Osteoblast (primary cell): Measurements from ENCODE around the gene CRYBG2. TPM values are rescaled to one million over a fixed set of nuclear protein-coding genes. Genes with fewer than 3 reads are reported as not detected.
"Not testable (repeated sequence)": the region's sequence is repeated elsewhere in the genome, so short reads cannot be mapped to it uniquely, and the experiment has no call there.

ENCODE experiments used
- DNase-seq: peaks from one replicate; pipeline ENCODE4 v3.0.0; 2011; ENCODE audit warnings: low spot score, mixed read lengths; ENCODE audit not compliant: insufficient read length; ENCODE audit errors: missing footprints
- H2AFZ ChIP-seq: 2 replicates; pipeline ENCODE4 v1.6.0; 2011; ENCODE audit warnings: mild to moderate bottlenecking, low read length
- H3K27ac ChIP-seq: 2 replicates; pipeline ENCODE4 v1.5.1; 2011; ENCODE audit warnings: mild to moderate bottlenecking, low read depth, low read length, moderate library complexity
- H3K27me3 ChIP-seq: 2 replicates; pipeline ENCODE4 v1.6.0; 2012; ENCODE audit warnings: mild to moderate bottlenecking, control low read depth, inconsistent platforms, low read length, moderate library complexity; ENCODE audit not compliant: insufficient read depth
- H3K36me3 ChIP-seq: 2 replicates; pipeline ENCODE4 v1.5.1; 2011; ENCODE audit warnings: mild to moderate bottlenecking, low read length, control low read depth, moderate library complexity; ENCODE audit not compliant: insufficient read depth
- H3K4me1 ChIP-seq: 2 replicates; pipeline ENCODE4 v1.5.1; 2011; ENCODE audit warnings: mild to moderate bottlenecking, low read length, control low read depth, moderate library complexity; ENCODE audit not compliant: insufficient read depth
- H3K4me2 ChIP-seq: 2 replicates; pipeline ENCODE4 v1.6.0; 2011; ENCODE audit warnings: mild to moderate bottlenecking, low read length; ENCODE audit not compliant: insufficient read depth
- H3K4me3 ChIP-seq: fragments of 200-600 bp; sonication (generic); 3 replicates; pipeline ENCODE4 v1.5.1; 2012; ENCODE audit warnings: mild to moderate bottlenecking, low read length, inconsistent platforms; ENCODE audit not compliant: insufficient read depth
- H3K79me2 ChIP-seq: 2 replicates; pipeline ENCODE4 v1.6.0; 2012; ENCODE audit warnings: mild to moderate bottlenecking, low read length, control low read depth, inconsistent platforms; ENCODE audit not compliant: insufficient read depth
- H3K9me3 ChIP-seq: 2 replicates; pipeline ENCODE4 v1.5.1; 2011; ENCODE audit warnings: low read depth, low read length, control low read depth
- H4K20me1 ChIP-seq: 2 replicates; pipeline ENCODE4 v1.6.0; 2012; ENCODE audit warnings: mild to moderate bottlenecking, low read length, control low read depth; ENCODE audit not compliant: insufficient read depth
- total RNA-seq: library from RNA; depleted of rRNA; stranded (reverse); fragments of >200 nt; gene quantifications from 2 replicates; pipeline ENCODE4 v1.2.3, GENCODE V29; 2012
- TF ChIP-seq, protein P1 (sequence below): IDR thresholded peaks from 2 replicates; pipeline ENCODE4 v1.5.1; 2011; ENCODE audit warnings: mild to moderate bottlenecking, low read depth, low read length, moderate library complexity; ENCODE audit errors: extremely low read depth

Gene CRYBG2
- total RNA-seq, 1 donor, result not detected

DNA sequence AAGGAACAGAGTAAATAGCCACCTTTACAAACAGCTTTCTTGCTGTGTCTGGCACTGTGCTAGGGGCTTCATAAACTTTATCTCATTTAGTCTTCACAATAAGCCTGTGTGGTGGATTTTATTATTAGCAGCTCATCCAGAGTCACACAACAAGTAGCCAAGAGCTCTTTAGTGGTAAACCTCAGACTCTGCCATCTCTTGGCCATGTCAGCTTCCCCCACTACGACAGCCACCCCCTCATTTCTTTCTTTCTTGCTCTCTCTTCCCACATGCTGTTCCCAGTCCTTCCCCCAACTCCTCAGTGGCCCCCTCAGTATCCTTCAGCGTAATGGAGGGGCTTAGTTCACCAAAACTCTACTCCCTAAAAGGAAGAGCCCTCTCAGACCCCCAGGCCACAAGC is 19.9 kb upstream of the CRYBG2 start:
- no peak overlapping the region for H3K4me3 ChIP-seq
- H3K4me2 ChIP-seq, result no peak overlapping the region
- TF ChIP-seq, protein P1, sequence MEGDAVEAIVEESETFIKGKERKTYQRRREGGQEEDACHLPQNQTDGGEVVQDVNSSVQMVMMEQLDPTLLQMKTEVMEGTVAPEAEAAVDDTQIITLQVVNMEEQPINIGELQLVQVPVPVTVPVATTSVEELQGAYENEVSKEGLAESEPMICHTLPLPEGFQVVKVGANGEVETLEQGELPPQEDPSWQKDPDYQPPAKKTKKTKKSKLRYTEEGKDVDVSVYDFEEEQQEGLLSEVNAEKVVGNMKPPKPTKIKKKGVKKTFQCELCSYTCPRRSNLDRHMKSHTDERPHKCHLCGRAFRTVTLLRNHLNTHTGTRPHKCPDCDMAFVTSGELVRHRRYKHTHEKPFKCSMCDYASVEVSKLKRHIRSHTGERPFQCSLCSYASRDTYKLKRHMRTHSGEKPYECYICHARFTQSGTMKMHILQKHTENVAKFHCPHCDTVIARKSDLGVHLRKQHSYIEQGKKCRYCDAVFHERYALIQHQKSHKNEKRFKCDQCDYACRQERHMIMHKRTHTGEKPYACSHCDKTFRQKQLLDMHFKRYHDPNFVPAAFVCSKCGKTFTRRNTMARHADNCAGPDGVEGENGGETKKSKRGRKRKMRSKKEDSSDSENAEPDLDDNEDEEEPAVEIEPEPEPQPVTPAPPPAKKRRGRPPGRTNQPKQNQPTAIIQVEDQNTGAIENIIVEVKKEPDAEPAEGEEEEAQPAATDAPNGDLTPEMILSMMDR, result no peak
- no peak overlapping the region for H2AFZ ChIP-seq
- H3K9me3 ChIP-seq, result no peaks in the 10 kb centered on the region
- no peaks in the 10 kb centered on the region for H3K79me2 ChIP-seq
- no peaks in the 10 kb centered on the region for H3K36me3 ChIP-seq
- no peak overlapping the region for H3K27ac ChIP-seq
- H3K4me1 ChIP-seq, result peaks cover 20% of the 10 kb centered on the region
- no peaks in the 10 kb centered on the region for H3K27me3 ChIP-seq
- no peaks in the 10 kb centered on the region for H4K20me1 ChIP-seq
- no peak for DNase-seq

DNA sequence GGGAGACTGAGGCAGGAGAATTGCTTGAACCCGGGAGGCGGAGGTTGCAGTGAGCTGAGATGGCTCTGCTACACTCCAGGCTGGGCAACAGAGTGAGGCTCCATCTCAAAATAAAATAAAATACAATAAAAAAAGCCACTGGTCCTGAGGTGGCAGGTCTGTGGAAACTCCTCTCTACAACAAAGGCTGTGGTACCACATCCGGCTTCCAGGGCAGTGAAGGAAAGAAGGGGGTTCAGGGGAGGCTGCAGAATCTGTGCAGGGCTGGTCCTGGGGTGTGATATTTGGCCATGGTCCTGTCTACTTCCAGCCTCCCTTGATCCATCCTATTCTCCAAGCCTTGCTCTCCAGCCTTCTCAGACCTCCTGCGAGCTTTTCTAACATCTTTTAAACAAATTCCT is 19.4 kb upstream of the CRYBG2 start:
- Histone ChIP-seq H3K27ac (no peak overlapping the region), H3K79me2 (no peaks in the 10 kb centered on the region), H3K36me3 (no peaks in the 10 kb centered on the region), H3K9me3 (no peaks in the 10 kb centered on the region), H3K4me3 (no peak overlapping the region), H2AFZ (no peak overlapping the region), H4K20me1 (no peaks in the 10 kb centered on the region), H3K4me2 (no peak overlapping the region), H3K27me3 (no peaks in the 10 kb centered on the region), H3K4me1 (peaks cover 16% of the 10 kb centered on the region)
- DNase-seq, result no peak
- TF ChIP-seq, protein P1, result no peak

DNA sequence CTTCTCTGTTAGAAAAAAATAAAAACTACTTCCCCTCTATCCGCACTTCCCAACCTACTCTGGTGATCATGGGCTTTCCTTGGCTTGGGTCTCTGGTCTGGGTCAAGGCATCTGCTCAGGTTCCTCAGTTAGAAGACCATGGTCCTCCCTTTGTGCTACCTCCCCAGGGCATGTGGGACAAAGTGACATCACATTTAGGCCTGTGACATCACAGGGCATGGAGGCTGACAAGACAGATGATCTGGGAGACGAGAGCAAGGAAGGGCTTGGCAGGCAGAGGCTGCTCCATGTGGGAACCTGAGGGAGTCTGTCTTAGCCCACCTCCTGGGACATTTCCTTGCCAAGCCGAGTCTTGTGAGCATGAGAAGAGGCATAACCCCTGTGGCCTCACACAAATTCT is 18.7 kb upstream of the CRYBG2 start, which contains the start of gene ZNF683:
TSS of gene ZNF683 (minus strand) at position 140 of the 400 bp plus-strand sequence. CDS start 4,179 bp downstream, outside the sequence.
- not testable (repeated sequence) for H4K20me1 ChIP-seq, DNase-seq, H3K27ac ChIP-seq, H3K79me2 ChIP-seq, H3K27me3 ChIP-seq, H3K4me2 ChIP-seq, H2AFZ ChIP-seq, H3K4me3 ChIP-seq, H3K9me3 ChIP-seq, H3K36me3 ChIP-seq
- H3K4me1 ChIP-seq, result peaks cover 10% of the 10 kb centered on the region

DNA sequence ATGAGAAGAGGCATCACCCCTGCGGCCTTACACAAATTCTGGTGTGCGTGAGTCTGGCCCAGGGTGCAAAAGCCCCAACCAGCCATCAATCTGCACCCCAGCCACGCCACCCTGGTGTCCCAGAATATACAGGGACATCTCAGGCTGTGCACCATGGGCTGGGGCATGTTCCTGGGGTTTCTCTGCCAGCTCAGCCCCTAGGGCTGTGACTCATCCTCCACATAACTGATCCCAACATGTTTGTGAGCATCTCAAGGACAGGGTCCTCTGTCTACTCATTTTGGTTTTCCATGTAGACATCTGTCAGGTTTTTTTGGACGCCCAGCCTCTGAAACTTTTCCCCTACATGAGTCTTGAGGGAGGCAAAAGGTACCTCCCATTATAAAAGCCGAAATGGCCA is 18.1 kb upstream of the CRYBG2 start:
- no peak overlapping the region for H3K27ac ChIP-seq
- H3K79me2 ChIP-seq, result no peaks in the 10 kb centered on the region
- H2AFZ ChIP-seq, result no peak overlapping the region
- H3K4me1 ChIP-seq, result peaks cover 9% of the 10 kb centered on the region
- H3K27me3 ChIP-seq, result no peaks in the 10 kb centered on the region
- TF ChIP-seq, protein P1, result no peak
- H3K4me2 ChIP-seq, result no peak overlapping the region
- peak; percentile 76 for DNase-seq
- H4K20me1 ChIP-seq, result no peaks in the 10 kb centered on the region
- H3K36me3 ChIP-seq, result no peaks in the 10 kb centered on the region
- H3K4me3 ChIP-seq, result no peak overlapping the region
- no peaks in the 10 kb centered on the region for H3K9me3 ChIP-seq
